Stimulated activated CD4-positive, alpha-beta T cell treated with anti-CD3 and anti-CD28 coated beads, Interleukin-15, amount 100 ng/mL, for 1 hour (primary cell): ENCODE results near the gene PCDHA1.

Source experiments
- DNase-seq, 2 donors: peaks; one replicate each; pipeline ENCODE4 v3.0.0-alpha.2; 2020; ENCODE audit warnings: low read depth in 1 of 2, low spot score in 1 of 2

The PCDHA1 gene

DNA sequence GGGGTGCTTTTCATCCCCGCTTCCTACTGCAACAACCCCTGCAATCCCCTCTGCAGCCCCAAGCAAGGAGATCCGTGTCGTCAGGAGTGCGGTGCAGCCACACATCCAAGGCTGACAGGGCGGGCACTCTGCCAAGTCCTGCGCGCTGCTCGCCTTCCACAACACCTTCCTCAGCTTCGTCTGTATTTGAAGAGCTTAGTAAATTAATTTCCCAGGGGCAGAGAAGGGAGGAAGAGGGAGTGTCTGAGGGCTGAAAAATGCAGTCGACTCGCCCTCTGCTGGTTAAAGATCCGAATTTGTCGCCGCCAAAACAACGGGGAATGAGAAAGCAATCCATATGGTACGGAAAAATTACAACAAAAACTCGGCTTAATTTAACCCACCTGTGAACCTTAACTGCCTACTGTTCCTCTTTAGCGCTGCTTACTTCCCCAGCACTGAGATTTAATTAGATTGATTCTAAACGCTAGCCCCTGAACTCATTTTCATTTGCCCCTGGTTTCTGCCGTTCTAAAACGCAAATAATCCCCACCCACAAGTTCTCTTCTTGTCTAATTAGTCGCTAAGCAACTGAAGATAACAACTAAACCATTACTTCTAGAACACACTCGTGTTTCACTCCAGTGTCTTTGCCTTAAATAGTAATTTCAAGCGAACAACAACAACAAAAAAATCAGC is 254.3 kb downstream of the PCDHA1 start:
- no peak for DNase-seq

DNA sequence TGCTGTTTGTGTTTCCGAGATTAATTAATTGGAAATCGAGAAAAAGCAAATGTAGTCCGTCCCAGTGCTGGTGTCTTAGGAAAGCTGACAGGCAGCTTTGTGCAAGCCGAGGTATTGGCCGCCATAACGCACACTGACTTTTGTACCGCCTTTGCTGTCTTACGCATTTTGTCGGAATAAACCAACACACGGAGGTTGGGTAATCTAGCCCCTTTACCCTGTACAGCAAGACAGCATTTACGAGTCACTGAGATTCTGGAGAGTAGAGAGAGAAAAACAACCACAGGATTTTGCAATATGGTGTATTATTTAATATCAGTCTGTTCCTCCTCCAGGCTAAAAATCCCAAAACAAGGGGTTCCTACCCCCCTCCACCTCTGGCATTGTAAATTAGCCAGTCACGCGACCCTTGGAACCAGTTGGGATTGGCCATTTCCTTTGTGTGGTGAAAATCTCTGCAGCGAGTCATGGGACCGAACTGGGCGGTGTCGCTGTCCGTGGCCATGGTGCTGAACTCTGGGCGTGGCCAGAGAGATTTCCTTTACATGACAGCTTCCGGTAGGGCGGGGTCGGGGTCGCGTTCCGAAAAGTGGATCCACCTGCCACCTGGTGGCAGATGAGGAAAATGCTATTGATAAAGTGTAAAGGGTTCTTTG is 255.0 kb downstream of the PCDHA1 start:
- peak; percentile 3 to 41 for DNase-seq

DNA sequence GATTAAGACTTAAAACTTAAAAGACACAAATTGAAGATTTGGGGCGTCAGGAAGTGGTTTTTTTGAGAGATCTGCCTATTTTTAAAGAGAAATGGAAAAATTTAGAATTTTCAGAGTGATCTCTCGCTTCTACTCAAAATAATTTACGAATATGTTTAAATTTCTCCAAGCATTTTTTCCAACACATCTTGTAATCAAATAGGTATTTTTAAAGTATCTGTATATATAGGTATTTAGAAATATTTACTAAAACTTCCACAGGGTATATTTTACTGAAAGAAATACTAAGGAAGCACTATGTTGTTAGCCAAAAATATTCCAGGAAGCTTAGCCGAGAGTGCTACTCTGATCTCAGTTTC is 255.5 kb downstream of the PCDHA1 start:
- no peak for DNase-seq

DNA sequence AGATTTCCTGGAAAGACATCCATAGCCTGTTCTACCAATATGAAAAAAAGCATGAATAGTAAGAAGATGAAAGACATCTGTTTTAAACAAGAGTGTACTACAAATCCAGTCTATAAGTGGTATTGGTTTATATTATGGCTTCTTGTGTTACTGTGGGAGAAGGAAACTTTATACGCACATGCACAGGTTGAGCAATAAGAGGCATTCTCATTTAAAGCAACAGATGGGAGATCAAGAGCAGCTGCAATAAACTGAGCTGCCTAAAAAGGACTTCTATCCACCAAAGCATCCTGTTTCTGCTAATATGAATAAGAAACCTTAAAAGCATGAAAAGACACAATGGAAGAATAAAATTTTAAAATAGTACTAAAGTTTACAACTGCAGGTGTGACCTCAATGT is 256.6 kb downstream of the PCDHA1 start:
- DNase-seq = no peak

DNA sequence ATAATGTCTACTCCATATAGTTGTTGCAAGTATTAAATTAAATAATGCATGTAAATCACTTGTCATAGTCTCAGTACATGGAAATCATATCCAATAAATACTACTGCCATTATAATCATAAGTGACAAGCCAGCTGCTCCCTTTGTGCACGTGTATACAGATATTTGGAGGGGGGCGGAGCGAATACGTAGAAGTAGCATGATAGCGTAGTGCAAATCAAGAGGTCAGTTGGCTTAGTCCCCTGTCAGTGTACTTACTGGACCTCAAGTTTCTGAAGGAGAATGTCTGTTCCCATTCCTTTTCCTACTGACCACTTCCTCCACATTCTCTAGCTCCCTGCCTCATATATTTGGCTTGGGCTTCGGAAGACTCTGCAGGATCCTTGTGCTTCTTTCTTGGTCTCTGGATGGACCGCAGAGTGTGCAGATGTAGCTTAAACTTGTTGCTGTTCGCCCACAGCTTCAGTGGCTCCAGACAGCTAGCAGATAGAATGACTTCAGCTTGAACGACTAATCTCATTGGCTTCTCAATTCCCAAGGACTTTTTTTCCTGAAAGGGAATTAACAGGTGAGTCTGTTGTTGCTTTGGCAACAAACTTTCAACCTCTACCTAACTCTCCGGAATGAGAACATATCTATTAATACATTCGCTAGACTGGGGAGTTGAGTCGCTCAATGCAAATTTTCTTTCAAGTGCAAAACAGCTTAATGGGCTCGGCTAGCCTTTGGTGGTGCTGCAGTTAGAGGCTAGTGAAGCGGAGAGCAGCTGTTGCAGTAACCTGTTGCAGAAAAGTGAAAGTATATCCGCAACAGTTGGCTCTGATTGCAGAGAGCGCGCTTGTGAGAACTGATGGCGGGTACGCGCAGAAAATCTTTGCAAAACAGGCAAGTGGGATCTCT is 264.9 kb downstream of the PCDHA1 start, which contains the start of gene PCDHB1:
Gene PCDHB1, plus strand, starts transcription at position 753 of the 899 bp plus-strand sequence. Its CDS starts 97 bp downstream, at position 850.
- DNase-seq = no peak

DNA sequence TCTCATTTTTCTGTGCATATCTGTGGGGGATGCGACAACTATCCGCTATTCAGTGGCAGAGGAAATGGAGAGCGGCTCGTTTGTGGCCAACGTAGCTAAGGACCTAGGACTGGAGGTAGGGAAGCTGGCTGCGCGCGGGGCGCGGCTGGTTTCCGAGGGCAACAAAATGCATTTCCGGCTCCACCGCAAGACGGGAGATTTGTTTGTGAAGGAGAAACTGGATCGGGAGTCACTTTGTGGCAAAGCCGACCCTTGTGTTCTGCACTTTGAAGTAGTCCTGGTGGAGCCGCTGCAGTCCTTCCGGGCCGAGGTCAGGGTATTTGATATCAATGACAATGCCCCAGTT is 265.6 kb downstream of the PCDHA1 start:
- DNase-seq = no peak
